ENCODE results near the gene EML6. TPM values are rescaled to one million over a fixed set of nuclear protein-coding genes. Genes with fewer than 3 reads are reported as not detected.

EML6 gene
- total and polyA plus RNA-seq, 2 of the 13 experiments (the other 11 are each of a cell fraction or from before 2014, with no cell fraction given), result 17.2 to 32.4 TPM

DNA sequence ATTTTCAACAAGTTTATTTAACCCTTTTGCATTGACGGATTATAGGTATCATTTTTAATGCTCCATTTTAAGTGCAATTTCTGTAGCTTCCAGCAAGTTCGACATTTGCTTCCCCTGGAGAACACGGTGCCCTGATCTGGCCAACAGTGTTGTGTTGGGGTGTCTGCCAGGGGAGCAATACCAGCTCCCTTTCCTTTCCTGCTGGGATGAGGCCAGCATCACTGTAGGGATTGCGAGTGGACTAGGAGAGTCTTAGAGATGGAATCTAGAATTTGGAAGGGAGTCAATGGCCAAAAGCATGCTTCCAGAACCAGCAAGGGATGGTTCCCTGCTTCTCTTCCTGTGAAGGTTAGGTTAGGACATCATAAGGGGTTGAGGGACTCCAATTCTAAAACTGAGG lies 191.6 kb downstream of the EML6 start (continued):
- TF ChIP-seq, protein P1, sequence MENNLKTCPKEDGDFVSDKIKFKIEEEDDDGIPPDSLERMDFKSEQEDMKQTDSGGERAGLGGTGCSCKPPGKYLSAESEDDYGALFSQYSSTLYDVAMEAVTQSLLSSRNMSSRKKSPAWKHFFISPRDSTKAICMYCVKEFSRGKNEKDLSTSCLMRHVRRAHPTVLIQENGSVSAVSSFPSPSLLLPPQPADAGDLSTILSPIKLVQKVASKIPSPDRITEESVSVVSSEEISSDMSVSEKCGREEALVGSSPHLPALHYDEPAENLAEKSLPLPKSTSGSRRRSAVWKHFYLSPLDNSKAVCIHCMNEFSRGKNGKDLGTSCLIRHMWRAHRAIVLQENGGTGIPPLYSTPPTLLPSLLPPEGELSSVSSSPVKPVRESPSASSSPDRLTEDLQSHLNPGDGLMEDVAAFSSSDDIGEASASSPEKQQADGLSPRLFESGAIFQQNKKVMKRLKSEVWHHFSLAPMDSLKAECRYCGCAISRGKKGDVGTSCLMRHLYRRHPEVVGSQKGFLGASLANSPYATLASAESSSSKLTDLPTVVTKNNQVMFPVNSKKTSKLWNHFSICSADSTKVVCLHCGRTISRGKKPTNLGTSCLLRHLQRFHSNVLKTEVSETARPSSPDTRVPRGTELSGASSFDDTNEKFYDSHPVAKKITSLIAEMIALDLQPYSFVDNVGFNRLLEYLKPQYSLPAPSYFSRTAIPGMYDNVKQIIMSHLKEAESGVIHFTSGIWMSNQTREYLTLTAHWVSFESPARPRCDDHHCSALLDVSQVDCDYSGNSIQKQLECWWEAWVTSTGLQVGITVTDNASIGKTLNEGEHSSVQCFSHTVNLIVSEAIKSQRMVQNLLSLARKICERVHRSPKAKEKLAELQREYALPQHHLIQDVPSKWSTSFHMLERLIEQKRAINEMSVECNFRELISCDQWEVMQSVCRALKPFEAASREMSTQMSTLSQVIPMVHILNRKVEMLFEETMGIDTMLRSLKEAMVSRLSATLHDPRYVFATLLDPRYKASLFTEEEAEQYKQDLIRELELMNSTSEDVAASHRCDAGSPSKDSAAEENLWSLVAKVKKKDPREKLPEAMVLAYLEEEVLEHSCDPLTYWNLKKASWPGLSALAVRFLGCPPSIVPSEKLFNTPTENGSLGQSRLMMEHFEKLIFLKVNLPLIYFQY (CRISPR knock-in tag; IDR thresholded peaks at IDR 0.05; ENCODE audit: borderline replicate concordance), result no peak
- TF ChIP-seq, protein P2, sequence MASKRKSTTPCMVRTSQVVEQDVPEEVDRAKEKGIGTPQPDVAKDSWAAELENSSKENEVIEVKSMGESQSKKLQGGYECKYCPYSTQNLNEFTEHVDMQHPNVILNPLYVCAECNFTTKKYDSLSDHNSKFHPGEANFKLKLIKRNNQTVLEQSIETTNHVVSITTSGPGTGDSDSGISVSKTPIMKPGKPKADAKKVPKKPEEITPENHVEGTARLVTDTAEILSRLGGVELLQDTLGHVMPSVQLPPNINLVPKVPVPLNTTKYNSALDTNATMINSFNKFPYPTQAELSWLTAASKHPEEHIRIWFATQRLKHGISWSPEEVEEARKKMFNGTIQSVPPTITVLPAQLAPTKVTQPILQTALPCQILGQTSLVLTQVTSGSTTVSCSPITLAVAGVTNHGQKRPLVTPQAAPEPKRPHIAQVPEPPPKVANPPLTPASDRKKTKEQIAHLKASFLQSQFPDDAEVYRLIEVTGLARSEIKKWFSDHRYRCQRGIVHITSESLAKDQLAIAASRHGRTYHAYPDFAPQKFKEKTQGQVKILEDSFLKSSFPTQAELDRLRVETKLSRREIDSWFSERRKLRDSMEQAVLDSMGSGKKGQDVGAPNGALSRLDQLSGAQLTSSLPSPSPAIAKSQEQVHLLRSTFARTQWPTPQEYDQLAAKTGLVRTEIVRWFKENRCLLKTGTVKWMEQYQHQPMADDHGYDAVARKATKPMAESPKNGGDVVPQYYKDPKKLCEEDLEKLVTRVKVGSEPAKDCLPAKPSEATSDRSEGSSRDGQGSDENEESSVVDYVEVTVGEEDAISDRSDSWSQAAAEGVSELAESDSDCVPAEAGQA (IDR thresholded peaks at IDR 0.05; ENCODE audit: low read depth), result no peak
- TF ChIP-seq, protein P2 (CRISPR knock-in tag; IDR thresholded peaks at IDR 0.05; ENCODE audit: borderline replicate concordance), result no peak
- TF ChIP-seq, protein P3, sequence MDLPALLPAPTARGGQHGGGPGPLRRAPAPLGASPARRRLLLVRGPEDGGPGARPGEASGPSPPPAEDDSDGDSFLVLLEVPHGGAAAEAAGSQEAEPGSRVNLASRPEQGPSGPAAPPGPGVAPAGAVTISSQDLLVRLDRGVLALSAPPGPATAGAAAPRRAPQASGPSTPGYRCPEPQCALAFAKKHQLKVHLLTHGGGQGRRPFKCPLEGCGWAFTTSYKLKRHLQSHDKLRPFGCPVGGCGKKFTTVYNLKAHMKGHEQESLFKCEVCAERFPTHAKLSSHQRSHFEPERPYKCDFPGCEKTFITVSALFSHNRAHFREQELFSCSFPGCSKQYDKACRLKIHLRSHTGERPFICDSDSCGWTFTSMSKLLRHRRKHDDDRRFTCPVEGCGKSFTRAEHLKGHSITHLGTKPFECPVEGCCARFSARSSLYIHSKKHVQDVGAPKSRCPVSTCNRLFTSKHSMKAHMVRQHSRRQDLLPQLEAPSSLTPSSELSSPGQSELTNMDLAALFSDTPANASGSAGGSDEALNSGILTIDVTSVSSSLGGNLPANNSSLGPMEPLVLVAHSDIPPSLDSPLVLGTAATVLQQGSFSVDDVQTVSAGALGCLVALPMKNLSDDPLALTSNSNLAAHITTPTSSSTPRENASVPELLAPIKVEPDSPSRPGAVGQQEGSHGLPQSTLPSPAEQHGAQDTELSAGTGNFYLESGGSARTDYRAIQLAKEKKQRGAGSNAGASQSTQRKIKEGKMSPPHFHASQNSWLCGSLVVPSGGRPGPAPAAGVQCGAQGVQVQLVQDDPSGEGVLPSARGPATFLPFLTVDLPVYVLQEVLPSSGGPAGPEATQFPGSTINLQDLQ (CRISPR knock-in tag; IDR thresholded peaks at IDR 0.05), result no peak
- TF ChIP-seq NFYC (CRISPR knock-in tag; IDR thresholded peaks at IDR 0.05), result no peak
- TF ChIP-seq ZNF484 (CRISPR knock-in tag; IDR thresholded peaks at IDR 0.05; ENCODE audit: borderline replicate concordance, low read depth), result no peak
- TF ChIP-seq ONECUT2 (CRISPR knock-in tag; IDR thresholded peaks at IDR 0.05), result no peak
- no peak for TF ChIP-seq ATF7-NPFF (CRISPR knock-in tag; IDR thresholded peaks at IDR 0.05; ENCODE audit: low read depth)
- TF ChIP-seq ZNF772 (CRISPR knock-in tag; IDR thresholded peaks at IDR 0.05), result no peak
- no peak for TF ChIP-seq TSC22D2 (CRISPR knock-in tag; IDR thresholded peaks at IDR 0.05; ENCODE audit: borderline replicate concordance)
